Stomach (tissue), 9 donors: ENCODE measurements around the gene TSPAN10. TPM values are rescaled to one million over a fixed set of nuclear protein-coding genes. Genes with fewer than 3 reads are reported as not detected.
"Not testable (repeated sequence)": the region's sequence is repeated elsewhere in the genome, so short reads cannot be mapped to it uniquely, and the experiment has no call there.

Experiments
- DNase-seq, 2 donors: peaks; one replicate each; pipeline versions ENCODE4 v3.0.0 to v3.0.0-alpha.2; 2013 to 2019
- H3K27ac ChIP-seq, 5 donors: fragments of 200-600 bp in 4 of 5; sonication (generic) in 4 of 5; one replicate each; pipeline ENCODE4 v1.5.1; 2013 to 2019; ENCODE audit warnings: mild to moderate bottlenecking in 1 of 5, moderate library complexity in 1 of 5
- H3K27me3 ChIP-seq, 3 donors: fragments of 200-600 bp; sonication (generic); one replicate each; pipeline ENCODE4 v1.5.1; 2017 to 2019; ENCODE audit warnings: mixed run types in 1 of 3
- H3K36me3 ChIP-seq, 4 donors: fragments of 200-600 bp; sonication (generic); 1 replicate in 3 of 4; 2 replicates in 1 of 4; pipeline ENCODE4 v1.5.1; 2016 to 2019
- H3K4me1 ChIP-seq, 4 donors: fragments of 200-600 bp; sonication (generic); one replicate each; pipeline ENCODE4 v1.5.1; 2016 to 2019
- H3K4me3 ChIP-seq, 4 donors: fragments of 200-600 bp; sonication (generic) in 3 of 4; one replicate each; pipeline ENCODE4 v1.5.1; 2016 to 2019; ENCODE audit warnings: mild to moderate bottlenecking in 1 of 4
- H3K9me3 ChIP-seq, 4 donors: fragments of 200-600 bp; sonication (generic); one replicate each; pipeline ENCODE4 v1.5.1; 2016 to 2019
- EP300 ChIP-seq: sonication (generic); formaldehyde crosslinking; IDR thresholded peaks from one replicate; pipeline ENCODE4 v1.6.1; 2017; ENCODE audit warnings: antibody characterized with exemption
- POLR2A ChIP-seq, 4 donors: fragments of 450-650 bp; IDR thresholded peaks; one replicate each; pipeline ENCODE4 v1.6.1; 2016; ENCODE audit warnings: antibody characterized with exemption in 4 of 4, control low read depth in 2 of 4, mild to moderate bottlenecking in 1 of 4, moderate library complexity in 1 of 4
- POLR2AphosphoS5 ChIP-seq, 3 donors: sonication (generic); formaldehyde crosslinking; IDR thresholded peaks; one replicate each; pipeline ENCODE4 v1.6.1; 2016; ENCODE audit warnings: antibody characterized with exemption in 3 of 3
- WGBS, 5 donors: extraction: QIAGEN DNeasy Blood & Tissue Kit in 3 of 5; methylation state at CpG; one replicate each; pipeline versions ENCODE4 v1.1.5 to v1.1.7; 2013 to 2018; 5-methylcytosine and 5-hydroxymethylcytosine counted together
- intact Hi-C: fragments of 100-400 bp; cut with DNase I; formaldehyde crosslinking; loops from one replicate; pipeline ENCODE4 v1.15.1; 2023; ENCODE audit warnings: low total_unique reads
- polyA plus RNA-seq, 3 donors: library from polyadenylated mRNA; stranded (reverse); fragments of 200-250 nt; gene quantifications; one replicate each; pipeline ENCODE4 v1.2.3, GENCODE V29; 2013
- total RNA-seq, 5 donors: library from RNA; depleted of rRNA; stranded (reverse); fragments of >200 nt; gene quantifications; one replicate each; pipeline versions ENCODE4 v1.1.0 to v1.2.3, GENCODE V29; 2014 to 2016
- TF ChIP-seq, protein P1 (sequence below), 7 experiments: fragments of 450-650 bp in 4 of 7; fragments of 200-600 bp in 3 of 7; sonication (generic) in 3 of 7; IDR thresholded peaks; one replicate each; pipeline ENCODE4 v1.5.1; 2016 to 2019; ENCODE audit warnings: antibody characterized with exemption in 7 of 7, control low read depth in 2 of 7, mild to moderate bottlenecking in 1 of 7
- donor health status: healthy with polysubstance abuse.
- donor health status: Bipolar disorder and iron deficiency.
- donor health status: healthy.

TSPAN10 gene
- total and polyA plus RNA-seq, 8 donors = 1.1 to 1.5 (median 1.2) TPM; not detected in 5

DNA sequence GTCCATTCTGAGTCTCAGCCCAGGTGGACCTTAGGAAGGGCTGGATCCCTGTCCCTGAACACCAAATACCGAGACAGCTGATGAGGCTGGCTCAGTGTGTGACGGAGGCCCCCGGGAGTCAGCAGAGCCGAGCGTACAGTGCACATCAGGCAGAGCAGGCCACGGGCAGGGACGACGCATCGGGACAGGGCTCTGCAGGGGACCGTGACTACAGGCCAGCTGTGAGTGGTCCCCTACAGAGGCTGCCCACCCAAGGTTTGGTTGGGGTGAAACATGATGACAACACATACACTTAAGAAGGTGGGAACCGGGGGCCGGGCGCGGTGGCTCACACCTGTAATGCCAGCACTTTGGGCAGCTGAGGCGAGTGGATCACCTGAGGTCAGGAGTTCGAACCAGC lies 36.0 kb downstream of the TSPAN10 start:
- Histone ChIP-seq H3K4me3 (no peak overlapping the region), H3K36me3 (peaks cover 33 to 73% (median 65%) of the 10 kb centered on the region in 4 donors), H3K9me3 (no peaks in the 10 kb centered on the region), H3K27ac (no peak overlapping the region), H3K4me1 (peaks cover 2 to 18% (median 9%) of the 10 kb centered on the region in 4 donors), H3K27me3 (no peaks in the 10 kb centered on the region)
- DNase-seq = no peak
- 88 to 96% (median 90%) methylated on average over 8 to 16 of the region's 16 CpGs for whole genome bisulfite sequencing, 5 donors
- intact Hi-C loops = no loop called here
- no peak for TF ChIP-seq EP300
- TF ChIP-seq POLR2AphosphoS5 (IDR thresholded peaks at IDR 0.05) = no peak
- TF ChIP-seq, protein P1, sequence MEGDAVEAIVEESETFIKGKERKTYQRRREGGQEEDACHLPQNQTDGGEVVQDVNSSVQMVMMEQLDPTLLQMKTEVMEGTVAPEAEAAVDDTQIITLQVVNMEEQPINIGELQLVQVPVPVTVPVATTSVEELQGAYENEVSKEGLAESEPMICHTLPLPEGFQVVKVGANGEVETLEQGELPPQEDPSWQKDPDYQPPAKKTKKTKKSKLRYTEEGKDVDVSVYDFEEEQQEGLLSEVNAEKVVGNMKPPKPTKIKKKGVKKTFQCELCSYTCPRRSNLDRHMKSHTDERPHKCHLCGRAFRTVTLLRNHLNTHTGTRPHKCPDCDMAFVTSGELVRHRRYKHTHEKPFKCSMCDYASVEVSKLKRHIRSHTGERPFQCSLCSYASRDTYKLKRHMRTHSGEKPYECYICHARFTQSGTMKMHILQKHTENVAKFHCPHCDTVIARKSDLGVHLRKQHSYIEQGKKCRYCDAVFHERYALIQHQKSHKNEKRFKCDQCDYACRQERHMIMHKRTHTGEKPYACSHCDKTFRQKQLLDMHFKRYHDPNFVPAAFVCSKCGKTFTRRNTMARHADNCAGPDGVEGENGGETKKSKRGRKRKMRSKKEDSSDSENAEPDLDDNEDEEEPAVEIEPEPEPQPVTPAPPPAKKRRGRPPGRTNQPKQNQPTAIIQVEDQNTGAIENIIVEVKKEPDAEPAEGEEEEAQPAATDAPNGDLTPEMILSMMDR (IDR thresholded peaks at IDR 0.05) = no peak
- TF ChIP-seq POLR2A (IDR thresholded peaks at IDR 0.05) = no peak

DNA sequence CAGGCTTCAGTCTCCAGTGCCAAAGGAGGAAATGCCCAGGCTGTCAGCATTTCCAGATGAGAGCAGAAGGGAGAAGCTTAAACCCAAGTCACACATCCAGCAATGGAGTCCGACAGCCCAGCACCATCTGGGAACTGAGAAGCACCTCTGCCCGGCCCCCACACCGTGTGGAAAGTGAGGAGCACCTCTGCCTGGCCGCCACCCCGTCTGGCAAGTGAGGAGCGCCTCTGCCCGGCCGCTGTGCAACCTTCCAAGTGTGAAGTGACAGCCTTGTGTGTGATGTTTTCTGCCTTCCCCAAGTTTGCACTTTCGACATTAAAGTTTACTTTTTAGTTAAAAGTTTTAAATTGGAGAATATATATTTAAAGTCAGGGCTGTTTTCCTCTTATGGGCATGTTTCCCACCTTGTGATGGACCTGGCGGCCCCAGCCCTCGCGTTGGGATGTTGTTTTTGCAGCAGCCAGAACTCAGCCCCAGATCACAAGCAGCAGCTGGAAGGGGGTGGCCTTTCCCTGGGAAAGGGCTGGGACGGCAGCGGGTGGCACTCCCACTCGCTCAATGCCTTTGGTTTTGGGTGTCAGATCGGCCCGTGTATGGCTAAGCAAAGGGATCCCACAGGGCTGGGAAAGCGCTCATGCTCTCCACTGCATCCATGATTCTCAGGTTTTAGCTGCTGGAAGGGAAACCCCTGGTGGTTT lies 36.7 kb downstream of the TSPAN10 start:
- peaks cover 0 to 10% (median 5%) of the 10 kb centered on the region in 4 donors for H3K4me1 ChIP-seq
- intact Hi-C loops = no loop called here
- H3K27ac ChIP-seq = no peak overlapping the region
- no peak overlapping the region for H3K4me3 ChIP-seq
- H3K36me3 ChIP-seq = peaks cover 33 to 67% (median 61%) of the 10 kb centered on the region in 4 donors
- H3K27me3 ChIP-seq = no peaks in the 10 kb centered on the region
- DNase-seq = no peak
- TF ChIP-seq POLR2AphosphoS5 (IDR thresholded peaks at IDR 0.05) (no peak), POLR2A (IDR thresholded peaks at IDR 0.05) (no peak), EP300 (no peak)
- TF ChIP-seq, protein P1 (IDR thresholded peaks at IDR 0.05) = no peak
- WGBS, 5 donors = 79 to 85% (median 83%) methylated on average over 13 to 18 of the region's 18 CpGs
- no peaks in the 10 kb centered on the region for H3K9me3 ChIP-seq

DNA sequence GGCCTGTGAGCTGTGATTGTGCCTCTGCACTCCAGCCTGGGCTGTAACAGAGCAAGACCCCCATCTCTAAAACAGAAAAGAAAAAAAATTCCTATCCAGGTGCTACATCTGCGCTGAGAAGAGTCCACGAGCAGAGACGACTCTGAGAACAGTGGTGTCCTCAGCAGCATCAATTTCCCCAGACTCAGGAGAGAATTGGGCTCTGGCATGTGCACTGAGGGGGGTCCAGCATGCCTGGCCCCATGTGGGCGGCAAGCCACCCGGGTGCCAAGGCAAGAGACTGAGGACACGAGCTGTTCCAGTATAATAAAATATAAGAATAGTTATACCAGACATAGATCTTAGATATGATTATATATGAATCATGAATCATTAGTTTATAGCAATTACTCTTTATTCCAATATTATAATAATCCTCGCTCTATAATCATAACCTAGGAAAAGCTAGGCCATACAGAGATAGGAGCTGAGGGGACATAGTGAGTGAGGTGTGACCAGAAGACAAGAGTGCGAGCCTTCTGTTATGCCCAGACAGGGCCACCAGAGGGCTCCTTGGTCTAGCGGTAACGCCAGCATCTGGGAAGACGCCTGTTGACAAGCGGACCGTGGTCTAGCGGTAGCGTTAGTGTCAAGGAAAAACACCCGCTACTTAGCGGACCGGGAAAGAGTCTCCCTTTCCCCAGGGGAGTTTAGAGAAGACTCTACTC lies 38.7 kb downstream of the TSPAN10 start:
- H3K36me3 ChIP-seq = peaks cover 29 to 55% (median 48%) of the 10 kb centered on the region in 4 donors
- H3K9me3 ChIP-seq, H3K4me3 ChIP-seq, H3K27me3 ChIP-seq, H3K4me1 ChIP-seq, intact Hi-C loops, H3K27ac ChIP-seq: not testable (repeated sequence)
- peak in 1 of 3 donors; percentile 25 for TF ChIP-seq POLR2AphosphoS5 (IDR thresholded peaks at IDR 0.05)
- TF ChIP-seq, protein P1 (IDR thresholded peaks at IDR 0.05) = peak in 5 of 7 experiments; percentile 27 to 80 (median 65)
- WGBS, 5 donors = 37 to 41% (median 40%) methylated on average over 18 of the region's 18 CpGs
- peak; percentile 18 to 46 for DNase-seq

DNA sequence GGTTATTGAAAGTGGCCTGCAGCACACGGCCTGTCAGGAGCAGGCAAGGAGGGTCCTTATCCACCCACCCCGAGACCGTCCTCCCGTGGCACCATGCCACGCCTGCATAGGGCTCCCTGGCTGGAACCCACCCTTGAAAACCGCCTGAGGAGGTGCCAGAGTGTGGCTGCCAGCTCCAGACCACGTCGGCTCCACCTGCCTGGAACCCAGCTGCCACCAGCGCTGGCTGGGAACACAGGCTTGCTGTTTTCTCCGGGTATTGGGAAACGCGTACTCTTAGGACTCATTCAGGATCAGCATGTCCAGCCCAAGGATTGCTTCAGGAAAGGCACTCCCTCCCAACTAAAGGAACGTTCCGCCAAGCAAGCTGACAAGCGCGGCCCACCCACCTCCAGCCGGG lies 39.9 kb downstream of the TSPAN10 start:
- Histone ChIP-seq H3K27ac (no peak overlapping the region), H3K27me3 (no peaks in the 10 kb centered on the region), H3K36me3 (peaks cover 16 to 55% (median 44%) of the 10 kb centered on the region in 4 donors), H3K9me3 (no peaks in the 10 kb centered on the region), H3K4me1 (peaks cover 0 to 9% (median 4%) of the 10 kb centered on the region in 4 donors), H3K4me3 (no peak overlapping the region)
- WGBS, 5 donors = 80 to 94% (median 89%) methylated on average over 10 to 17 of the region's 17 CpGs
- intact Hi-C loops = no loop called here
- no peak for DNase-seq
- TF ChIP-seq POLR2A (IDR thresholded peaks at IDR 0.05) (no peak), POLR2AphosphoS5 (IDR thresholded peaks at IDR 0.05) (no peak), EP300 (no peak)
- TF ChIP-seq, protein P1 (IDR thresholded peaks at IDR 0.05) = no peak
